ENCODE results near the gene SLC2A6.
"Not testable (repeated sequence)": the region's sequence is repeated elsewhere in the genome, so short reads cannot be mapped to it uniquely, and the experiment has no call there.

SLC2A6 gene

DNA sequence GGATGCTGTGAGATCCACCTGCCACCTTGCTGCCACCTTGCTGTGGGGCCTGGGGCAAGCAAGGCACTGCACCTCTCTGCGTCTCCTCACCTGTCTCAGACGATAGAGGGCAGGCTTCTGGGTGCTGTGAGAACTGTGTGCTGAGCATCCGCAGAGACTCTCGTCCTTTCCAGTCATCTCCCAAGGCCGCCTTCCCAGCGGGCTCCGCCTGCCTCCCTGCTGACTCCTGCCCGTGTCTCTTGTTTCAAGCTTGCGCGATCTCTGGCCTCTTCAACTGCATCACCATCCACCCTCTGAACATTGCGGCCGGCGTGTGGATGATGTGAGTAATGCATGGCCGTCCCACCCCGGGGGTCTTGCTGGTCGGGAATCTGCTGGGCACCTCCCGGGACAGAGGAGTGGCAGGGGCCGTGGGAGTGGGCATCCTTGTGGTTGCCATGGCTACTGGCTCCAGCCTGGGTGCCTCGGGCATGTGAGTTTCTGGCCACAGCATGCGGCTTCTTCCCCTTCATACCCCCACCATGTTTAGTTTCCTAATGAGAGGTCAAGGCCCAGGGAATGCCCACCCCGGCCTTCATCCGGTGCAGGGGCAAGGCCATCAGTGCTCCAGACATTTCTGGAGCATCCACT is 15.6 kb downstream of the SLC2A6 start:
- no peak for DNase-seq (ENCODE audit: extremely low read depth in 1 of 2, low read depth in 1 of 2)

- DNase-seq (ENCODE audit: extremely low read depth in 1 of 2, low read depth in 1 of 2): no peak
These were observed 16.9 kb downstream of the SLC2A6 start for GRCh38 chr9:133461975-133462374.

GRCh38 chr9:133460405-133461175 is 18.3 kb downstream of the SLC2A6 start:
- no peak for DNase-seq (ENCODE audit: extremely low read depth in 1 of 2, low read depth in 1 of 2)

- DNase-seq (ENCODE audit: extremely low read depth in 1 of 2, low read depth in 1 of 2): peak; percentile 76 to 89
These were observed 19.2 kb downstream of the SLC2A6 start, which contains the start of gene CACFD1 for GRCh38 chr9:133459476-133460404. Gene CACFD1 (plus strand): TSS chr9:133459978. CDS start chr9:133460067, 89 bp downstream.

DNA sequence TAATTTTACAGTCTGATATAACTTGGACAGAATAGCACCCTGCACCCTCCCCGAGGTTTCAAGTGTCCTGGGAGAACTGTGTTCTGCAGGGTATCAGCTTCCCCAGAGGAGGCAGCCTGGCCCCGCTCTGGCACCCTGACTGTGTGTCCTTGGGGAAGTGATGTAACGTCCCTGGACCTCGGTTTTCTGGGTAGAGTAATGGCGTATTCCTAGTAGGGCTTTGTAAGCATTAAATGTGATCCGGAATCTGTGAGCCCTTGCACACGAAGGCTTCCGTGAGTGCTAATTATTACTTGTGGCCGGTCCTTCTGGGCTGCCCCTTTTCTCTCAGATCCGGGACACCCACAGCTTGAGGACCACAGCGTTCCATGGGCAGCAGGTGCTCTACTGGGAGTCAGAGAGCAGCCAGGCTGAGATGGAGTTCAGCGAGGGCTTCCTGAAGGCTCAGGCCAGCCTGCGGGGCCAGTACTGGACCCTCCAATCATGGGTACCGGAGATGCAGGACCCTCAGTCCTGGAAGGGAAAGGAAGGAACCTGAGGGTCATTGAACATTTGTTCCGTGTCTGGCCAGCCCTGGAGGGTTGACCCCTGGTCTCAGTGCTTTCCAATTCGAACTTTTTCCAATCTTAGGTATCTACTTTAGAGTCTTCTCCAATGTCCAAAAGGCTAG is 20.1 kb downstream of the SLC2A6 start:
- DNase-seq (ENCODE audit: extremely low read depth in 1 of 2, low read depth in 1 of 2): no peak

DNA sequence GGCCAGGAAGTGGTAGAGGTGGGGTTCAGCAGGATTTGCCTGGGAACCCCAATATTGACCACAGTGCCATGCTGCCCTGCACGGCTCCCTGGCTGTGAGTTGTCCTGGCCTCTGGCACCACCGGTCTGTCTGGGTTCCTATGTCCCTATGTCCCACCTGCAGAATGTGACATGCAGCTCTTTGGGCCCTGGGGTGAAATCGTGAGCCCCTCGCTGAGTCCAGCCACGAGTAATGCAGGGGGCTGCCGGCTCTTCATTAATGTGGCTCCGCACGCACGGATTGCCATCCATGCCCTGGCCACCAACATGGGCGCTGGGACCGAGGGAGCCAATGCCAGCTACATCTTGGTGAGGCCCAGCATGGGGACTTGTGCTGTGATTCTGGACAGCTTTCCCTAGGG is 21.2 kb downstream of the SLC2A6 start:
- DNase-seq (ENCODE audit: extremely low read depth in 1 of 2, low read depth in 1 of 2): no peak

- no peak for DNase-seq (ENCODE audit: extremely low read depth in 1 of 2, low read depth in 1 of 2)
These were observed 21.7 kb downstream of the SLC2A6 start for GRCh38 chr9:133457233-133457632.

DNA sequence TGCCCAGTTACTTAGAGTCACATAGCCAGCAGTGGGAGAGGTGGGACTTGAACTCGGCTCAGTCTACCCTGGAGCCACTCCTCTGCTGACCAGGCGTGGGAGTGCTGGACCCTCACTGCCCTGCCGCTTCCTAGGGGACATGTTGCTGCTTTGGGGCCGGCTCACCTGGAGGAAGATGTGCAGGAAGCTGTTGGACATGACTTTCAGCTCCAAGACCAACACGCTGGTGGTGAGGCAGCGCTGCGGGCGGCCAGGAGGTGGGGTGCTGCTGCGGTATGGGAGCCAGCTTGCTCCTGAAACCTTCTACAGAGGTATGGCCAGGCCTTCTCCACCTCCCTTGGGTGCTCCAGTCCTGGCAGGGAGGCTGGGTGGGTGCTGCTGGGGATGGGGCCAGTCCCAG is 22.5 kb downstream of the SLC2A6 start:
- DNase-seq (ENCODE audit: extremely low read depth in 1 of 2, low read depth in 1 of 2): no peak

DNA sequence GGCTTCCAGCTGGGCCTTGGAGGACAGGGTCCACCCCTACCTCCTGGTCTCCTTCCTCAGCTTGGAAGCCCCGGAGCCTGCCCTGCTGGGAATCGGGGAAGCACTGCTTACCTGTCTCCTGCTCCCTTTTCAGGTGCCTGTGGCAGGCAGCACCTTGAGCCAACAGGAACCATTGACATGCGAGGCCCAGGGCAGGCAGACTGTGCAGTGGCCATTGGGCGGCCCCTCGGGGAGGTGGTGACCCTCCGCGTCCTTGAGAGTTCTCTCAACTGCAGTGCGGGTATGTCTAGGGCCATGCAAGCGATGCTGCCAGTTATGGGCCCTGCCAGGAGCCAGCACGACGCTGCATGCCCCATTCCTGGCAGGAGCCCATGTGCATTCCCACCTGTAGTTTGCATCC is 23.0 kb downstream of the SLC2A6 start:
- DNase-seq (ENCODE audit: extremely low read depth in 1 of 2, low read depth in 1 of 2): no peak

- no peak for DNase-seq (ENCODE audit: extremely low read depth in 1 of 2, low read depth in 1 of 2)
These were observed 23.8 kb downstream of the SLC2A6 start for GRCh38 chr9:133454943-133455673.

DNA sequence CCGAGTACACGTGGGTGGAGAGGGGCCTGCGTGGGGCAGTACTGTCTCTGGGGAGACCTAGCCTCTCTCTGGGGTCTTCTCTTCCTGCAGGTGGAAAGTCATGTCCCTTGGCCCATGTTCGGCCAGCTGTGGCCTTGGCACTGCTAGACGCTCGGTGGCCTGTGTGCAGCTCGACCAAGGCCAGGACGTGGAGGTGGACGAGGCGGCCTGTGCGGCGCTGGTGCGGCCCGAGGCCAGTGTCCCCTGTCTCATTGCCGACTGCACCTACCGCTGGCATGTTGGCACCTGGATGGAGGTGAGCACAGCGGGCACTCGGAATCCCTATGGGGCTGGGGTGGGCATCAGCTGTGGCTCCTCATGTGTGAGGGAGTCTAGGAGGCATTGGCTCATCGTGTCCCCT is 24.6 kb downstream of the SLC2A6 start:
- DNase-seq (ENCODE audit: extremely low read depth in 1 of 2, low read depth in 1 of 2): no peak

GRCh38 chr9:133453651-133454050 is 25.2 kb downstream of the SLC2A6 start:
- DNase-seq (ENCODE audit: extremely low read depth in 1 of 2, low read depth in 1 of 2): no peak

DNA sequence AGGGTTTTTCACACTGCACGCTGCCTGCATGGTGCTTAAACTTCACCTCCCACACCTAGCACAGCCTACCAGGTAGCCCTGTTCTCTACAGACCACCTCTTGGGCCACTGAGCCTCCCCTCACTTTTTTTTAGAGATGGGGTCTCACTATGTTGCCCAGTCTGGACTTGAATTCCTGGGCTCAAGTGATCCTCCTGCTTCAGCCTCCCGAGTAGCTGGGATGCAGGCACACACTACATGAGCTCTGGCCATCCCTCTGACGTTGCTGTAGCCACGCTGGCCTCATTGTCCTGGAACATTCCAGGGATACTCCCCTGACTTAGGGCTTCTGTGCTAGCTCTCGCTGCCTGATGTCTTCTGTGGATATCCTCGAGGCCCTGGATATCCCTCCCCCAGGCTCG is 26.3 kb downstream of the SLC2A6 start:
- no peak for DNase-seq (ENCODE audit: extremely low read depth in 1 of 2, low read depth in 1 of 2)

- not testable (repeated sequence) for DNase-seq (ENCODE audit: extremely low read depth in 1 of 2, low read depth in 1 of 2)
These were observed 27.0 kb downstream of the SLC2A6 start for GRCh38 chr9:133451865-133452264.

DNA sequence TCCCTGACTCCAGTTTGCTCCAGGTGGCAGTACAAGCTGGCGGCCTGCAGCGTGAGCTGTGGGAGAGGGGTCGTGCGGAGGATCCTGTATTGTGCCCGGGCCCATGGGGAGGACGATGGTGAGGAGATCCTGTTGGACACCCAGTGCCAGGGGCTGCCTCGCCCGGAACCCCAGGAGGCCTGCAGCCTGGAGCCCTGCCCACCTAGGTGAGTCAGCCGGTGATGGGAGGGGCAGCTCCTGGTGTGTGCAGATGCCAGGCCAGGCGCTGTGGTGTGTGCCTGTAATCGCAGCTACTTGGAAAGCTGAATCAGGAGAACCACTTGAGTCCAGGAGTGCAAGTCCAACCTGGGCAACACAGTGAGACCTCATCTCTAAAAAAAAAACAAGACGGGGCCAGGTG is 29.1 kb downstream of the SLC2A6 start:
- no peak for DNase-seq (ENCODE audit: extremely low read depth in 1 of 2, low read depth in 1 of 2)

DNA sequence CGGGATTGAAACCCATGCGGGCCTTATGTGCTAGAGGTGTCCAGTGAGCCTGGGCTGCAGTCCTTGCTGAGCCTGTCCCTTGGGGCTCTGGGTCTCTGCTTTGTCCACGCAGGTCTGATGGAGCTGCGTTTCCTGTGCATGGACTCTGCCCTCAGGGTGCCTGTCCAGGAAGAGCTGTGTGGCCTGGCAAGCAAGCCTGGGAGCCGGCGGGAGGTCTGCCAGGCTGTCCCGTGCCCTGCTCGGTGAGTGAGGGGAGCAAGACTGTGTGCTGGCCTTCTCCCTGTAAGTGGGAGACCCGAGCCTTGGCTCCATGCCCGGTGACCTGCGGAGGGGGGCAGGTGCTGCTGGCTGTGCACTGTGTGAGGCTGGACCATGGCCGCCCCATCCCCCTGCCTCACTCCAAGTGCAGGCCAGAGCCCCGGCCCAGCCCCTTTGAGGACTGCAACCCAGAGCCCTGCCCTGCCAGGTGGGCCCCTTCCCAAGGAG is 30.4 kb downstream of the SLC2A6 start:
- DNase-seq (ENCODE audit: extremely low read depth in 1 of 2, low read depth in 1 of 2): no peak

- no peak for DNase-seq (ENCODE audit: extremely low read depth in 1 of 2, low read depth in 1 of 2)
These were observed 33.5 kb downstream of the SLC2A6 start for GRCh38 chr9:133445293-133445969.

- no peak for DNase-seq (ENCODE audit: extremely low read depth in 1 of 2, low read depth in 1 of 2)
These were observed 34.9 kb downstream of the SLC2A6 start for GRCh38 chr9:133443982-133444381.

- no peak for DNase-seq (ENCODE audit: extremely low read depth in 1 of 2, low read depth in 1 of 2)
These were observed 35.7 kb downstream of the SLC2A6 start for GRCh38 chr9:133443248-133443647.
